ENCODE measurements around the gene ADAM15.

GRCh38 chr1:155083865-155084721 lies 33.0 kb downstream of the ADAM15 start:
- peak; percentile 26 for TF ChIP-seq CTCF (IDR thresholded peaks at IDR 0.05; ENCODE audit: insufficient read depth, low read length, poor library complexity, severe bottlenecking)
- no peak for TF ChIP-seq EZH2phosphoT487 (conservative IDR thresholded peaks at IDR 0.05; ENCODE audit: low read length)
